ENCODE data around the gene MGAT3. TPM values are rescaled to one million over a fixed set of nuclear protein-coding genes. Genes with fewer than 3 reads are reported as not detected.

MGAT3 gene
- total and polyA plus RNA-seq, 2 of the 8 experiments (the other 6 are each of a cell fraction or from before 2014, with no cell fraction given) = 4.3 to 9.2 TPM

- no peak for FAIRE-seq
- DNase-seq (ENCODE audit: low read depth in 1 of 2, low spot score in 2 of 2) = no peak
- Histone ChIP-seq H3K23ac (ENCODE audit: insufficient read length) (no peak overlapping the region), H3K27ac (ENCODE audit: low read depth, low read length) (no peak overlapping the region), H2BK20ac (ENCODE audit: low read length) (no peak overlapping the region), H4K5ac (ENCODE audit: insufficient read length, low read depth, low read length) (no peak overlapping the region), H3K4me1 (replicated peaks in 1 of 4; ENCODE audit: control insufficient read depth in 3 of 4, insufficient read depth in 4 of 4, low read length in 3 of 4) (peaks cover 0 to 8% (median 6%) of the 10 kb centered on the region in 4 experiments; a peak in 3 of 7 replicates), H2AK5ac (ENCODE audit: low read depth, low read length) (peak overlapping the region; percentile 48; the same call in 1 of the 2 replicates), H2BK120ac (replicated peaks; ENCODE audit: low read depth, low read length) (no peak overlapping the region), H3K23me2 (ENCODE audit: low read depth, low read length) (peaks cover 4% of the 10 kb centered on the region; the same call in 1 of the 2 replicates), H4K91ac (replicated peaks; ENCODE audit: insufficient read length, low read length) (no peak overlapping the region), H3K18ac (ENCODE audit: extremely low read depth, low read length) (no peak overlapping the region), H3K36me3 (ENCODE audit: control insufficient read depth in 2 of 4, insufficient read depth in 4 of 4, low read length in 3 of 4) (no peaks in the 10 kb centered on the region), H2AFZ (ENCODE audit: low read length) (no peak overlapping the region), H3K9ac (replicated peaks in 1 of 4; ENCODE audit: extremely low read depth in 1 of 4, low read depth in 3 of 4, low read length in 3 of 4) (no peak overlapping the region), H2BK5ac (ENCODE audit: low read depth, low read length) (no peak overlapping the region), H3K79me1 (ENCODE audit: low read depth, low read length) (no peaks in the 10 kb centered on the region), H3K4me3 (ENCODE audit: extremely low read depth in 1 of 4, insufficient read depth in 2 of 4, low read depth in 3 of 4, low read length in 4 of 4) (no peak overlapping the region), H3K4ac (replicated peaks; ENCODE audit: insufficient read length, low read depth, low read length) (no peak overlapping the region), H2BK12ac (ENCODE audit: low read depth, low read length) (no peak overlapping the region), H3K14ac (ENCODE audit: insufficient read length) (no peak overlapping the region), H3K27me3 (replicated peaks in 1 of 4; ENCODE audit: control insufficient read depth in 3 of 4, extremely low read depth in 1 of 4, insufficient read depth in 3 of 4, low read length in 3 of 4) (peaks cover 0 to 3% (median 1%) of the 10 kb centered on the region in 4 experiments; a peak in 2 of 7 replicates), H2BK15ac (ENCODE audit: low read length) (peak overlapping the region; percentile 65; the same call in 1 of the 2 replicates), H4K8ac (ENCODE audit: extremely low read depth, insufficient read depth, low read length) (no peak overlapping the region), H3K56ac (replicated peaks; ENCODE audit: insufficient read length, low read depth, low read length) (no peak overlapping the region), H3K4me2 (ENCODE audit: insufficient read depth in 1 of 2, low read depth in 2 of 2, low read length in 2 of 2) (no peak overlapping the region), H4K20me1 (replicated peaks in 1 of 2; ENCODE audit: control insufficient read depth in 1 of 2, insufficient read depth in 2 of 2, low read length in 2 of 2) (no peaks in the 10 kb centered on the region), H3K79me2 (ENCODE audit: control insufficient read depth in 1 of 2, insufficient read depth in 2 of 2, low read length in 2 of 2) (no peaks in the 10 kb centered on the region), H3K9me3 (ENCODE audit: insufficient read depth in 2 of 2, low read depth in 1 of 2, low read length in 1 of 2) (no peaks in the 10 kb centered on the region)
- no peak for TF ChIP-seq CTBP2 (IDR thresholded peaks at IDR 0.05; ENCODE audit: borderline replicate concordance, insufficient read depth, insufficient read length, low read length)
- no peak for TF ChIP-seq POU5F1 (IDR thresholded peaks at IDR 0.05; ENCODE audit: low read depth, low read length)
- no peak for TF ChIP-seq EZH2 (IDR thresholded peaks at IDR 0.05; ENCODE audit: low read depth, low read length, severe bottlenecking)
- TF ChIP-seq, protein P1, sequence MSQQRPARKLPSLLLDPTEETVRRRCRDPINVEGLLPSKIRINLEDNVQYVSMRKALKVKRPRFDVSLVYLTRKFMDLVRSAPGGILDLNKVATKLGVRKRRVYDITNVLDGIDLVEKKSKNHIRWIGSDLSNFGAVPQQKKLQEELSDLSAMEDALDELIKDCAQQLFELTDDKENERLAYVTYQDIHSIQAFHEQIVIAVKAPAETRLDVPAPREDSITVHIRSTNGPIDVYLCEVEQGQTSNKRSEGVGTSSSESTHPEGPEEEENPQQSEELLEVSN (IDR thresholded peaks at IDR 0.05) = no peak
- TF ChIP-seq CEBPB (IDR thresholded peaks at IDR 0.05; ENCODE audit: low read depth, low read length) = no peak
- no peak for TF ChIP-seq SIN3A (conservative IDR thresholded peaks at IDR 0.05 in 1 of 2, IDR thresholded peaks at IDR 0.05 in 1 of 2; ENCODE audit: low read depth in 1 of 2, low read length in 2 of 2)
- TF ChIP-seq RNF2 (IDR thresholded peaks at IDR 0.05; ENCODE audit: borderline replicate concordance, low read depth, low read length, missing control alignments, poor library complexity, severe bottlenecking) = no peak
- TF ChIP-seq NRF1 (IDR thresholded peaks at IDR 0.05; ENCODE audit: low read depth, low read length) = no peak
- TF ChIP-seq KDM5A (IDR thresholded peaks at IDR 0.05; ENCODE audit: low read length) = no peak
- TF ChIP-seq CBX5 (IDR thresholded peaks at IDR 0.05; ENCODE audit: low read depth, low read length) = no peak
- TF ChIP-seq SP2 (IDR thresholded peaks at IDR 0.05; ENCODE audit: low read length) = no peak
- TF ChIP-seq GTF2F1 (IDR thresholded peaks at IDR 0.05; ENCODE audit: borderline replicate concordance, low read depth, low read length) = no peak
- ChIA-PET CTCF (ENCODE audit: partially characterized antibody) (interaction anchor here (0.8 to 4.3 kb wide), 6 partner anchors 9 to 75 kb away, joined by 3 to 32 read pairs (median 5); partner anchors contain the start of gene TAB1), POLR2A (ENCODE audit: partially characterized antibody) (interaction anchor here (0.6 to 3.7 kb wide), 5 partner anchors 10 to 127 kb away, joined by 3 to 35 read pairs (median 3); partner anchors contain the start of genes ATF4 and RPL3)
- 97% methylated on average over 8 of the region's 8 CpGs; no CpG with 5 or more reads in 1 of the 2 experiments for WGBS, 2 experiments (ENCODE audit: extremely low coverage in 1 of 2, insufficient coverage in 1 of 2, insufficient read length in 1 of 2, insufficient replicate concordance in 2 of 2, low coverage in 1 of 2, low lambda C conversion rate in 2 of 2, missing lambda C conversion rate in 1 of 2)
These were observed 17.6 kb upstream of the MGAT3 start for GRCh38 chr22:39439170-39439569.

All from H1 (cell line).